Left lobe of liver (tissue), 2 donors: ENCODE data around the gene ANKMY1. TPM values are rescaled to one million over a fixed set of nuclear protein-coding genes. Genes with fewer than 3 reads are reported as not detected.

Experiments
- ATAC-seq: fragments of 200-7000 bp; cut with Tn5 transposase; one replicate; pipeline ENCODE4 v1.9.1; 2020; ENCODE audit warnings: mild to moderate bottlenecking, moderate library complexity
- DNase-seq: peaks from one replicate; pipeline ENCODE4 v3.0.0-alpha.2; 2020; ENCODE audit warnings: low spot score
- total RNA-seq: library from RNA; stranded (reverse); gene quantifications from one replicate; pipeline ENCODE4 v1.2.1, GENCODE V29; 2021
- donor health status: DM: no; HTN: no; CAD: no; lungs with moderate emphysema.
- donor health status: DM: no; HTN: yes; CAD: no.

The ANKMY1 gene
- total RNA-seq, 1 donor from 2014 or later: 13.1 TPM

DNA sequence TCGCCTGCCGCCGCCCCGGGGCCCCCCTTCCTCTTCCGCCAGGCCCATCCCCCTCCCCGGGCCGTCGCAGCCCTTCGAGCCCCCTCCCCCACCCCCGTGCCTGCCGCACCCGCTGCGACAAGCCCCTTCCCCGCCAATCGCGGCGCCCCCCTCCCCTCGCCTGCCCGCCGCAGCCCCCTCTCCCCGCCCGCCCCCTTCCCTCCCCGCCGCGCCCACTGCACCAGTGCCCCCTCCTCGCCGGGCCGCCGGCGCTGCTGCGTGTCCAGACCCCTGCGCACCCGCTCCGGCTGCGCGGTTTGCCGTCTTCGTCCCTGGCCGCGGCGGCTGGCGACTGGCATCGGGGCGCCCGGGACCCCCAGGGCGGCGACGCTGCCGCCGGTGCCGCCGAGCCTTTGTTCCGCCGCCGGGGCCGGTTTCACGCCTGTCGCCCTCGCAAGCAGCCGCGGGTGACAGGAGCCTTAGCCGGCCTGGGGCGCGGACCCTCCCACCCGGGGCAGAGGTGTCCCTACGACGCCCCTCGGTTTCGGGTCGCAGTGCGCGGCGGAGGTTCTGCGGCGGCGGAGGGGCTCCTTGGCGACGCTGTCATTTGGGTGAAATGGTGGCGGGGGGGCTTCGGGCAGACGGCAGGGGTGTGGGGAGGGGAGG lies 104.2 kb downstream of the ANKMY1 start:
- ATAC-seq: no peak
- no peak for DNase-seq

DNA sequence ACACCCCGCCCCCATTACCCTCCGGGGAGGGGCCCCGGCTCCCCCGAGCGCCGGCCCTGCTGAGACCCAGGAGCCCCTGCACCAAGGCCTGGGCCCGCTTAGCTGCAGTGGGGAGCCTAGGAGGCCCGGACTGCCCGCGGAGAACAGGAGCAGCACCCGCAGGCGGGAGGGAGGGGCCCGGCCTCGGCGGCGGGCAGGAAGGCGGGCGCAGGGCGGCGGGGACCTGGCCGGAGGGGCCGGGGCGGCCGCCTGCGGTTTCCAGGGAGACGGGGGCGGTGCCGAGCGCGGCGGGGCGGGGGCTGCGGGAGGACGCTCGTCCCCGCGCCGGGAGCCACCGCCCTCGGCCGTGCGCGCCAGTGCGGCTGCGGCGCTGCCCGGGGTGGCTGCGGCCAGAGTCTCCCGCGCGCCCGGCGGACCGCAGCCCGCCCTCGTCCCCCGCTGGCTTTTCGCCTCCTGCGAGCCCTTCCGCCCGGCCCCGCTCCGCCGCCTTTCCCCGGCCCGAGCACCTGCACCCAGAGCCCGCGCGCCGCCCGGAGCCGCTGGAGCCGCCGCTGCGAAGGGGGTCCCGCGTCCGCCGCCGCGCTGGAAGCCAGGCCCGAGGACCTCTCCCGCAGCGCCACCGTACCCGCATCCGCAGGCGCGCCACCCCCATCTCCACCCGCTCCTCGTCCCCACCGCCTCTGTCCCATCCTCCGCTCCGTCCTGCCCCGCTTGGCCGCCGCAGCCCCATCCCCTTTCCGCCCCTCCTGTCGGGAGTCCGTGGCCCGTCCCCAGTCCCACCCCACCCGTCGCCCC lies 105.1 kb downstream of the ANKMY1 start:
- peak; percentile 79 for DNase-seq
- ATAC-seq: peak; percentile 90

DNA sequence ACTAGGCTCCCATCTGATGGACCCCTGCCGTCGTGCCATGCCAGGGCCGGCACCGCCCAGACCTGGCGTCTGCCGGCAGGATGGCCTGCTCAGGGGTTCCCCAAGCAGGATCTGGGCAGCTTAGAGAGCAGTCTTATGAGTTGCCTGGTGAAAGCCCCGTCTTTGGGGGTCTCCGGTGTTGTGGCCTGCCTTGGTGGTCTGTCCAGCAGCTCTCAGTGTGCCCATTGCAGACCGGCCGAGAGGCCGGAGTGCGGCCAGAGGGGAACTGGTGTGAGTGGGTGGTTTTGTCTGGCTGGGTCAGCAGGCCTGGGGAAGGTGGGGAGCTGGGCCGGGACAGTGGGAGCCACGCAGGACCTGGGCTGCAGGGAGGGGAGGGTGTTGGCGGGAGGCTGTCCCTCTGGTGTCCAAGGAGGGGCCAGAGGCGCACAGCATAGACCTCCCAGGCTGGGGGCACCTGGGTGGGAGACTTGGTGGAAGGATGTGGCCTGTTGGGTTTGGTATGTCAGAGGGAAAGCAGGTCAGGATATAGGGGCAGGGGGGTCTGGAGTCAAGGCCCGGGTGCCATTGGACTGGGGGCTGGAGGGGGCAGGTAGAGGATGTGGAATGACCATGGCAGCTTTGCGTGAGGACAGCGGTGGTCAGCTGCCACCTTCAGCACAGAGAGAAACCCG lies 105.9 kb downstream of the ANKMY1 start:
- DNase-seq: no peak
- ATAC-seq: no peak

DNA sequence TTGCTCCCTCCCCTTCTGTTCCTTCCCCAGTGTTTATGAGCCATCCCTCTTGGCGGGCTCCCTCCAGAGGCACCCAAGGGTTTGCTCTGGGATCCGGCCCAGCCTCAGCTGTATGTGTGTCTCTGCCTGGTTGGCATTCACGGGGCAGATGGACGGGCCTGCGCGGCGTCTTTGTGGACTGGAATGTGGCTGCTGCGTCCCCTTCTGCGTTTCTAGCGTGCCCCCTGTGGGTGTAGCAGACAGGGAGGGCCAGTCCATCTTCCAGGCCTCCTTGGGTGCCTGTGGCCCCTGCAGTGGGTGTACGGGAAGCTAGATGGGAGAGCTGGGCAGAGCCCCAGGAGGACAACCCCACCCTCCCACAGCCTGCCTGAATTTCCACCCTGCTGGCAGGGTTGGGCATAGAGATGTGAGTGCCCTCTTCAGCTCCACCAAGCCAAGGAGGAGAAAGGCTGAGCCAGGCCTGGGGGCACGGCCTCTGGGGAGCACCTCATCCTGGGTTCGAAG lies 106.6 kb downstream of the ANKMY1 start:
- no peak for DNase-seq

DNA sequence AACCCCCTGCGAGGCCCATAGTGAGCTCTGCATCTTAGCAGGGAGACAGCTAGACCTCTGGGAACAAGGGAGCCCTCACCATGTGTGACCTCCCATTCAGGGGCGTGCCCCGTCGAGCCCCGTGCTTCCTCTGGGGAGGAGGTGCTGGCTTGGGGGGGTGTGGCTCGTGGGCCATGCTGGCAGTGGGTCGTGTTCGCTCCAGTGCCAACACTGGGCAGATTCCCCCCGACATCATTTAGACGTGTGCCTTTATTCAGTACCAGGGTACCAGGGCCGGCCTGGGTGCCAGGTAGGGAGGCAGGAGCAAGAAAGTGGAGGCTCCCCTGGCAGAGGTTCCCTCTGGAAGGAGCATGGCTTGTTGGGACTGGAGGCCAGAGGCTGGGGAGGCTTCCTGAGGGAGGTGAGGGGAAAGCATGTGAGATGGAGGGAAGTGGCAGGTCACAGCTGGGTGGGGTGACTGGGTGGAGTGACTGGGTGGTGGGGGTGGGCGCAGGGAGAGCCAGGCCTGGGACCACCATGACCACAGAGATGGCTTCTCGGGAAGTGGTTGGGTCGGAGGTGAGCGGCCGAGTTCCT lies 107.2 kb downstream of the ANKMY1 start:
- DNase-seq: no peak

More for the DNA sequence above, 106.6 kb downstream of the ANKMY1 start:
- no peak for ATAC-seq

GRCh38 chr2:240449764-240450531 lies 107.8 kb downstream of the ANKMY1 start:
- ATAC-seq (no peak), DNase-seq (no peak)

More for the DNA sequence above, 107.2 kb downstream of the ANKMY1 start:
- no peak for ATAC-seq

GRCh38 chr2:240448387-240449274 lies 109.2 kb downstream of the ANKMY1 start:
- ATAC-seq: no peak
- DNase-seq: no peak

GRCh38 chr2:240447934-240448333 lies 109.9 kb downstream of the ANKMY1 start:
- DNase-seq (no peak), ATAC-seq (no peak)

DNA sequence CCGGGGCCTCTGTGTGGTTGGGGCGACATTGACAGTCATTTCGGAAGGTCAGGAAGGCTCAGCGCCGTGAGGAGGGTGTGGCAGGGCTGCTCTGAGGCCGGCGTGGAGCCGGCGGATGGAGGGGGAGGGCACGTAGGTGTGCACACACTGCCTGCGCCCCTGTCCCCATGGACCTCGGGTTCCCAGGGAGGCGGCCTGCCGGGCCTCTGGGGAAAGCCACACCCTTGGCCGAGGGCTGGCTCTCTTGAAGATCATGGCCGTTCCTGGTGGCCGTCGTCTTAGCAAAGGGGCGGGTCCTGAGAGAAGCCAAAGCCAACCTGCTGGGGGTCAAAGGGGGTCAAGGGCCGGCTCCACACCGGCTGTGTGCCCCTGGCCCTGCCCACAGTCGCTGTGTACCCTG lies 110.5 kb downstream of the ANKMY1 start:
- ATAC-seq: no peak
- no peak for DNase-seq

DNA sequence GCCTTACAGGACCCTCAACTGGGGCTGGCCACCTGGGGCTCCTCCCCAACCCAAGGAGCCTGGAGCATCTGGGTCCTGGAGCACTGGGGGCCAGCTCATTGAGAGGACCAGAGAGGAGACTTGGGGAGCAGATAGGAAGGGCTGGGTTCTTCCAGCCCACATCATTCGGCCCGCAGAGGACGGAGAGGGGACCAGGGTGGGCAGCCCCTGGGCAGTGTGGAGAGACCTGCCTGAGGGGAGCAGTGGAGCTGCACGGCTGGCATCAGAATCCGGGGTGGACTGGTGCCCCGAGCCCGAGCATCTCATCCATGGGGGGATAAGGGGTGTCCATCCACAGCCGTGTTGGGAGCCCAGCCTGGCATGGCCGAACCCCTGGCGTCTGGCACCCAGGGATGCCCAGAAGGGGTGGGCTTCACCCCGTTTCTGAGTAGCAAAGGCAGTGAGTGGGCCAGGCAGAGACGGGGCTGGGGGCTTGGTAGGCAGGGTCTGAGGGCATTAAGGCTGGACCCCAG lies 111.1 kb downstream of the ANKMY1 start:
- DNase-seq (no peak), ATAC-seq (no peak)

DNA sequence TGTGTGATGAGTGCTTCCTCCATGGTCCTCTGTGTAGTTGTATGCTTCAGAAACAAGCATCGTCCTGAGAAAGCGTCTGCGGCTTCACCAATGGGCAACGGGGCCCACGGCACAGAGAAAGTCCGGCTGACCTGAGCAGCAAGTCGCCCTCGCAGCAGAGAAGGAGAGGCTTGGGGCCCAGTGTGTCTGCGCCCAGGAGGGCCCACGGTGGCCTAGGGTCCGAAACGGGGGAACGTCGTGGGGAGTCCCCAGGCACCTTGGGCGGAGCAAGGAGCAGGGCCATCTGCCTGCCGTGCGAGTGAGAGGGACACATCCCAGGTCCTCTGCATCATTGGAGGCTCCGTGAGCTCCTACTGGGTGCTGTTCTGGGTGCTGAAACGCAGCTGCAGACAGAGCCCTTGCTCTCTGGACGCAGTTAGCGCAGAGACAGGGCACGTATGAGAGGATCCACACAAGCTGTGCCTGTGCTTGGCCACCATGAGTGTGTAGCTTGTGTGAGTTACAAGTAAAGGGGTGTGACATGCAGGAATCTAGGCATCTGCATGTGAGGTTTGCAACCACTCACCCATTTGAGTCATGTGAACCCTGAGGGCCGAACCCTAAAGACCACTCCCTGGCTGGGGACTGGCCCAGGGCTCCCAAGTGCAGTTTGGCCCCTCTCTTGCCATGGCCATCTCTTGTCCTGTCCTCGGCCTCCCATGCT lies 111.7 kb downstream of the ANKMY1 start:
- ATAC-seq (no peak), DNase-seq (no peak)

- DNase-seq (no peak), ATAC-seq (no peak)
Observed at GRCh38 chr2:240444464-240444863, 113.3 kb downstream of the ANKMY1 start.

- DNase-seq: no peak
- no peak for ATAC-seq
Observed at GRCh38 chr2:240443891-240444301, 113.9 kb downstream of the ANKMY1 start.

- ATAC-seq (no peak), DNase-seq (no peak)
Observed at GRCh38 chr2:240442891-240443715, 114.7 kb downstream of the ANKMY1 start.

- DNase-seq (no peak), ATAC-seq (no peak)
Observed at GRCh38 chr2:240441993-240442411, 115.8 kb downstream of the ANKMY1 start.

DNA sequence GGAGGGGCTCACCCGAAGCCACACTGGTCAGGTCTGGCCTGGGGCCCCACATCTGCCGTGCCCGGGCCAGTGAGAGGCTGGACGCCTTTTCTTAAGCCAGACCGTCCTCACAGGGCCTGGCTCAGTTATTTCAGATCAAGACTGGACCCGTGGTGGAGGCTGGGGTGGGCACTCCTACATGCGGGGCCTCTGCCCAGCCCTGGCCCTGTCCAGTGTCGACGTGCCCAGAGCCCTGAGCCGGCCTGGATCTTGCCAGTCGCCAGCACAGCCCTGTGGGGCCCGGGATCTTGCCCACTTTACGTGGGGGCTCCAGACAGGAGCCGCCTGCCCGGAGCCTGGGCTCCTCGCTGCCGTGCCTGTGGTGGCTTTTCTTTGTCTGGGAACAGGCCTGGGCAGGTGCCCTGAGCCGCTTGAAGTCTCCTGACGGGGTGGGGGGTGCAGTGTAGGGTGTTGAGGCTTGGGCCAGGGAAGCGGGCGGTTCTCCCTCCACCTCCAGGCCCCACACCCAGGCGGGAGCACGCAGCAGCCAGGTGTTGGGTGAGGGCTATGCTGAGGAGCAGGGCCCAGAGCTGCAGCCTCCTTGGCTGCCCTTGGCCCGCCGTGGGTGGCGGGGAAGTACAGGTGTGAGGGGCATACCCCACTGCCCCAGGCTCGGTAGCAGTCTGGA lies 116.3 kb downstream of the ANKMY1 start:
- DNase-seq (no peak), ATAC-seq (no peak)

DNA sequence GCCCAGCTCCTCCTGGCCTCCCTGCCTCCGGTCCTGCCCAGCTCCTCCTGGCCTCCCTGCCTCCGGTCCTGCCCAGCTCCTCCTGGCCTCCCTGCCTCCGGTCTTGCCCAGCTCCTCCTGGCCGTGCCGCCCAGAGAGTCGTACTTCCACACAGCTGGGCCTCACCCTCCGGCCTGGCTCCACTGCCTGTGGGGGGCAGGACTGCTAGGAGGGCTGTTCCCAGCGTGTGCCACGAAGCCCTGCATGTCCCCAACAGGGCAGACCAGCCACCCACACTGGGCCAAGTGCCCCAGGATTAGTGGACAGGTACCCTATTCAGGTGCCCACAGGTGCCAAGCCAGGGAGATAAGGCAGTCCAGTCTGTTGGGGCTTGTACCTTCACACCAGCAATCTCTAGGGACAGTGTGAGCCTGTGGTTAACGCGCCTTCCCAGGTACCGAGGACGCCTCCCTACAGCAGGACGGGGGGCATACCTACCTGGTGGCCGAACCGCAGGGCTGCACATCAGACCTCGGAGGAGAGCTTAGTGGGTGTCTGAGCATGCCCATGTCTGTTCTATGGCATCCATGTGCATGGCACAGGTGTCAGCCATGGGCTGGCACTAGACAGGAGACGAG lies 117.0 kb downstream of the ANKMY1 start:
- DNase-seq (no peak), ATAC-seq (no peak)
